Measurements from ENCODE around the gene PRSS27.

The PRSS27 gene

GRCh38 chr16:2712063-2712441 is 8.0 kb downstream of the PRSS27 start:
- H4K20me1 ChIP-seq (ENCODE audit: insufficient read depth, low read length, poor library complexity, severe bottlenecking), result no peaks in the 10 kb centered on the region
- no peak overlapping the region for H3K4me3 ChIP-seq (ENCODE audit: low read length, poor library complexity, severe bottlenecking)
- H3K4me2 ChIP-seq (ENCODE audit: low read depth, low read length, poor library complexity, severe bottlenecking), result no peak overlapping the region
- H3K9ac ChIP-seq (ENCODE audit: low read depth, low read length, poor library complexity, severe bottlenecking), result no peak overlapping the region
- TF ChIP-seq EZH2phosphoT487 (IDR thresholded peaks at IDR 0.05; ENCODE audit: borderline replicate concordance) (no peak), CTCF (conservative IDR thresholded peaks at IDR 0.05; ENCODE audit: low read length) (no peak)
- H3K27me3 ChIP-seq (ENCODE audit: insufficient read depth, low read length, poor library complexity, severe bottlenecking), result no peaks in the 10 kb centered on the region
- peaks cover 8% of the 10 kb centered on the region for H3K4me1 ChIP-seq (ENCODE audit: insufficient read depth, low read length, poor library complexity, severe bottlenecking)
- H3K9me2 ChIP-seq (replicated peaks; ENCODE audit: low read depth, low read length), result no peaks in the 10 kb centered on the region
- H3K79me2 ChIP-seq (ENCODE audit: insufficient read depth, low read length), result no peaks in the 10 kb centered on the region
- no peaks in the 10 kb centered on the region for H3K36me3 ChIP-seq (ENCODE audit: insufficient read depth, low read length)
- no peaks in the 10 kb centered on the region for H3F3A ChIP-seq (ENCODE audit: low read depth)
- H3K9me3 ChIP-seq (ENCODE audit: insufficient read depth, low read depth, low read length), result no peaks in the 10 kb centered on the region
- no peak overlapping the region for H2AFZ ChIP-seq (ENCODE audit: low read length)

DNA sequence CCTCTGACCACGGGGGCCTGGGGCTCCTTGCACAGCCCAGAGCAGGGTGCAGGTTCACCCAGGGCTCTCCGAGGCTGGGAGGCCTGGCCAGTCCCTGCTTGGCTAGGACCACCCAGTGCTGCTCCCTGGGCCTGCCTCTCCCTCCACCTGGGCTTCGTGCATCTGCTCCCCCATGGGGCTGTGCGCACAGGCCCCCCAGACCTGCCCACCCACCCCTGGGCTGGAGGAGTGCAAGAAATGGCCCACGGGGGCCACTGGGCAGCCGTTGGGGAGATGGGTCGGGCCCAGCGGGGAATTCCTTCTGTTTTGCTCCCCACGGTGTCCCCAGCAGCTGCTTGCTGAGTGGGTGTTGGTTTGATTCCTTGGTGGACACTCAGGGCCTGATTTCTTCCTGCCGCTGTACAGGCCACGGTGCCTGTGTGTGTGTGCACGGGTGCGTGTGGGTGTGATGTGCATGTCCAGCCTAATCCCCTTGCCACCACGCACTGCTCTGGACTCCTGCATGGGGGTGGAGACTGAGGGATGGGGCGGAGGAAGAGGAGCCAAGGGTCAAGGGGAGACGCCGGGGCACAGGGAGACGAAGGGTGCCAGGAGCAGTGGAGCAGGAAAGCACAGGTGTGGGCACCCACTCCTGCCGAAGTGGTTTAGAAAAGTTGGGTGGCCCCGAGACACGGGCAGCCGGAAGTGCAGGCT is 8.5 kb downstream of the PRSS27 start:
- no peaks in the 10 kb centered on the region for H3K9me3 ChIP-seq (ENCODE audit: insufficient read depth, low read depth, low read length)
- H3K9ac ChIP-seq (ENCODE audit: low read depth, low read length, poor library complexity, severe bottlenecking), result no peak overlapping the region
- H4K20me1 ChIP-seq (ENCODE audit: insufficient read depth, low read length, poor library complexity, severe bottlenecking), result no peaks in the 10 kb centered on the region
- no peaks in the 10 kb centered on the region for H3K9me2 ChIP-seq (replicated peaks; ENCODE audit: low read depth, low read length)
- H3F3A ChIP-seq (ENCODE audit: low read depth), result no peaks in the 10 kb centered on the region
- no peaks in the 10 kb centered on the region for H3K36me3 ChIP-seq (ENCODE audit: insufficient read depth, low read length)
- no peak overlapping the region for H3K4me2 ChIP-seq (ENCODE audit: low read depth, low read length, poor library complexity, severe bottlenecking)
- H3K4me1 ChIP-seq (ENCODE audit: insufficient read depth, low read length, poor library complexity, severe bottlenecking), result peaks cover 3% of the 10 kb centered on the region
- H3K79me2 ChIP-seq (ENCODE audit: insufficient read depth, low read length), result no peaks in the 10 kb centered on the region
- no peak overlapping the region for H3K4me3 ChIP-seq (ENCODE audit: low read length, poor library complexity, severe bottlenecking)
- H3K27me3 ChIP-seq (ENCODE audit: insufficient read depth, low read length, poor library complexity, severe bottlenecking), result no peaks in the 10 kb centered on the region
- no peak overlapping the region for H2AFZ ChIP-seq (ENCODE audit: low read length)
- TF ChIP-seq CTCF (conservative IDR thresholded peaks at IDR 0.05; ENCODE audit: low read length) (no peak), EZH2phosphoT487 (IDR thresholded peaks at IDR 0.05; ENCODE audit: borderline replicate concordance) (no peak)

- H3K9ac ChIP-seq (ENCODE audit: low read depth, low read length, poor library complexity, severe bottlenecking), result no peak overlapping the region
- no peaks in the 10 kb centered on the region for H3K36me3 ChIP-seq (ENCODE audit: insufficient read depth, low read length)
- no peaks in the 10 kb centered on the region for H3K79me2 ChIP-seq (ENCODE audit: insufficient read depth, low read length)
- H3K4me1 ChIP-seq (ENCODE audit: insufficient read depth, low read length, poor library complexity, severe bottlenecking), result no peaks in the 10 kb centered on the region
- no peaks in the 10 kb centered on the region for H3K9me3 ChIP-seq (ENCODE audit: insufficient read depth, low read depth, low read length)
- H3K4me2 ChIP-seq (ENCODE audit: low read depth, low read length, poor library complexity, severe bottlenecking), result no peak overlapping the region
- no peaks in the 10 kb centered on the region for H3K27me3 ChIP-seq (ENCODE audit: insufficient read depth, low read length, poor library complexity, severe bottlenecking)
- no peaks in the 10 kb centered on the region for H3F3A ChIP-seq (ENCODE audit: low read depth)
- TF ChIP-seq EZH2phosphoT487 (IDR thresholded peaks at IDR 0.05; ENCODE audit: borderline replicate concordance) (no peak), CTCF (conservative IDR thresholded peaks at IDR 0.05; ENCODE audit: low read length) (no peak)
- no peak overlapping the region for H2AFZ ChIP-seq (ENCODE audit: low read length)
- H3K4me3 ChIP-seq (ENCODE audit: low read length, poor library complexity, severe bottlenecking), result no peak overlapping the region
- no peaks in the 10 kb centered on the region for H3K9me2 ChIP-seq (replicated peaks; ENCODE audit: low read depth, low read length)
- no peaks in the 10 kb centered on the region for H4K20me1 ChIP-seq (ENCODE audit: insufficient read depth, low read length, poor library complexity, severe bottlenecking)
Observed at GRCh38 chr16:2710711-2711231, 9.3 kb downstream of the PRSS27 start.

Data from Loucy (cell line).